VCaP (cell line): Measurements from ENCODE around the gene TMEM37.

Experiments used
- H3K27ac ChIP-seq: fragments of 450-650 bp; 2 replicates; pipeline ENCODE4 v1.5.1; 2017
- TF ChIP-seq, protein P1 (sequence below): fragments of 450-650 bp; conservative IDR thresholded peaks from 2 replicates; pipeline ENCODE4 v1.5.1; 2017; ENCODE audit warnings: mild to moderate bottlenecking, moderate library complexity

The TMEM37 gene

DNA sequence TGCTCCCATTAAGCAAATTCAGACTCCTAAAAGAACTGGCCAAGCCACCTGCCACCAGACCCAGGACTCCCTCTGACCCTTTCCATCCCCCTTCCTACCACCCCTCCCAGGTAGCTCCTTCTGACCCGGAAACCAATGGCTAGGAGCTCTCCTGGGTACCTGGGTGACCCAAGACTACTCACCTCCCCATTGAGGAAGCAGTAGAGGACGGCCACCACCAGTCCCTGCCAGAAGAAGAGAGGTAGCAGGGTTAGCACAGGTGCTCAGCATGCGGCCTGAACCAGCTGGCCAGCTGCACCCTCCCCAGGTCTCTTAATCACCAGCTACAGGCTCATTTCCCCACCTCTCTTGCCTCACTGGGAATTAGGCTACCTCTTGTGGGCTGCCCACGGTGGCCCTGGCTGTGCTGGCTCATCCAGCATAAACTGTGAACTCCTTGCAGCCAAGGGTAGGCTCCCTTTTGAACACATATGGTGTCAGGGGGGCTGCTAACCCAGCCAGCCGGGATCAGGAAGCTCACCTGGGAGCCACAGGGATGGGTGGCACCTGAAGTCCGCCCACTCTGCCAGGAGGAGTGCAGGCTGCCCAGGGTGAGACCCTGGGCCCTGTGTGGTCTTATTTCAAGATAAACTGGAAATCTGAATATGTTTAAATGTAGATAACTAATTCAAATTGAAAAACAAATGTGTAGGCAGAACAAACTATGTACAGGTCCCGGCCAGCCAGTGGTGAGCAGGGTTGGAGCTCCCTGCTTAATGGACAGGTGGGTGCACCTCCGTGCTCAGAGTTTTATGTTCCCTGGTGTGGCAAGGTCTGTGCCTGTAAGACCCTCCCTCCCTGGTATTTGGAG, 9.9 kb downstream of the TMEM37 start:
- TF ChIP-seq, protein P1, sequence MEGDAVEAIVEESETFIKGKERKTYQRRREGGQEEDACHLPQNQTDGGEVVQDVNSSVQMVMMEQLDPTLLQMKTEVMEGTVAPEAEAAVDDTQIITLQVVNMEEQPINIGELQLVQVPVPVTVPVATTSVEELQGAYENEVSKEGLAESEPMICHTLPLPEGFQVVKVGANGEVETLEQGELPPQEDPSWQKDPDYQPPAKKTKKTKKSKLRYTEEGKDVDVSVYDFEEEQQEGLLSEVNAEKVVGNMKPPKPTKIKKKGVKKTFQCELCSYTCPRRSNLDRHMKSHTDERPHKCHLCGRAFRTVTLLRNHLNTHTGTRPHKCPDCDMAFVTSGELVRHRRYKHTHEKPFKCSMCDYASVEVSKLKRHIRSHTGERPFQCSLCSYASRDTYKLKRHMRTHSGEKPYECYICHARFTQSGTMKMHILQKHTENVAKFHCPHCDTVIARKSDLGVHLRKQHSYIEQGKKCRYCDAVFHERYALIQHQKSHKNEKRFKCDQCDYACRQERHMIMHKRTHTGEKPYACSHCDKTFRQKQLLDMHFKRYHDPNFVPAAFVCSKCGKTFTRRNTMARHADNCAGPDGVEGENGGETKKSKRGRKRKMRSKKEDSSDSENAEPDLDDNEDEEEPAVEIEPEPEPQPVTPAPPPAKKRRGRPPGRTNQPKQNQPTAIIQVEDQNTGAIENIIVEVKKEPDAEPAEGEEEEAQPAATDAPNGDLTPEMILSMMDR = no peak
- no peak overlapping the region for H3K27ac ChIP-seq

- no peak overlapping the region for H3K27ac ChIP-seq
- TF ChIP-seq, protein P1 = no peak
These were observed 10.6 kb downstream of the TMEM37 start for GRCh38 chr2:119442226-119442619.

GRCh38 chr2:119442850-119443249, 11.2 kb downstream of the TMEM37 start:
- TF ChIP-seq, protein P1 = no peak
- no peak overlapping the region for H3K27ac ChIP-seq

DNA sequence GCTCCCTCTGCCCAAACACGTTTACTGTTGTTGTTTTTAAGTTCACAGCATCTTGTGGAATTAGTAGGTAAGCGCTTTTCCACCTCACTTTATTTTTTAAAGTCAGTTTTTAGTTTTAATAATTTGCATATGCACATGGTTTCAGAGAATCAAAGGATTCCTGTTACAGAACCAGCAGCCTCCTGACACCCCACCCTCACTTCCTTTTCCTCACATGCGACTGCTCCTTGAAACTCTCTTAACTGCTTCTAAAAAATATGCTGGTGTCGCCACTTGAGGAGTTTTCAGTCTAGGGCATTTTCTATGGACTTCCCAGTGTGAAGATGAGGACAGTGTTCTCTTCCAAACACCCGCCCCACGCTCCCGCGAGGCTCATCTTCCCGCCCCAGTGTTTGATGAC, 14.4 kb downstream of the TMEM37 start:
- TF ChIP-seq, protein P1 = no peak
- no peak overlapping the region for H3K27ac ChIP-seq

DNA sequence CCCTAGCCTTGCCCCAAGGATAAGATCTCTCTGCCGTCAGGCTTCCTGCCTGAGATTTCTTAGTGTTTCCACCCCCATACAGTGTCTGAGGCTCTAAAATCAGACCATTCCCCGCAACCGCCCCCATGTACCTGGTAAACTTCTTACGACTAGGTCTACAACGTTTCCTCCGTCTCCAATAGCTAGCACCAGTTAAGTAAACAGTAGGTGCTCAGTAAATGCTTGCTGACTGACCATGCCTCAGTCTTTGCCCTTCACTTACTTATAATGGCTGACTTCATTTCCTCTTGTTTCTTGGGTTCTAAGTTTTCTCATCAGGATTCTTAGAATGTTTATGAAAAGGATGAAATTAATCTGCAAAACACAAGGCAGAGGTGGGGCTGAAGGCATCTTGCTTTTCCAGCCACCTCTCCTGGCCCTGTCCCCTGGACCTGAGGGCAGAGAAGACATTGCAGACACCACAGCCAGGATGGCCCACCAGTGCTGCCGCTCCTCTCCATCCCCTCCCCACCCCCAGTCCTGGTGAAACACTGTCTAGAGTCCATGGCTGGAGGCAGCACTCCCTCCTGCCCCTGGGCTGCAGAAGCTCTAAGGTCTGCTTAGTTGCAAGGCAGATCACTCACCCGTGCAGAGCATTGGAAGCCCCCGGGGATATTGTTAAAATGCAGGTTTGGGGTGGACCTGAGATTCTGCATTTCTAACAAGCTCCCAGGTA, 16.9 kb downstream of the TMEM37 start:
- TF ChIP-seq, protein P1 = no peak
- H3K27ac ChIP-seq = no peak overlapping the region

DNA sequence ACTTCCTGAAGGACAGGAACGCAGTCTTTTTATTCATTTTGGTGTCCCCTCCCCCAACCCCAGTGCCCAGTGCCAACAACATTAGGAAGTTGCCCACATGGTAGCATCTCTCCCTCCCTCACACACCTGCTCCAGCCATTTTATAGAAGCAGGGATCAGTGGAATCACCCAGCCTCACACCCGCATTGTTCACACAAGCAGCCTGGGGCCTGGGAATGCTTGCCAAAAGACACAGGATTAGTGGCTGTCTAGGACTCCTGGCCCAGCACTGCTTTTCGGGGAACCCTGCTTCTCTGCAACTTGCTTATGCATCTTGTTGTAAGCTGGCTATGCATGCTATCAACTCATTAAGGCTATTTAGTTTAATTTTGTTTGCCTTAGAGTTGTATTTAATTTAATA, 17.9 kb downstream of the TMEM37 start:
- no peak overlapping the region for H3K27ac ChIP-seq
- TF ChIP-seq, protein P1 = no peak

- TF ChIP-seq, protein P1 = no peak
These were observed 19.8 kb downstream of the TMEM37 start for GRCh38 chr2:119451336-119452050.

More at GRCh38 chr2:119451336-119452050, 19.8 kb downstream of the TMEM37 start:
- H3K27ac ChIP-seq = no peak overlapping the region
